H1 (cell line): ENCODE results near the gene UCKL1. TPM values are rescaled to one million over a fixed set of nuclear protein-coding genes. Genes with fewer than 3 reads are reported as not detected.

Experiments
- CTCF ChIA-PET: fragments of 300-600 bp; sonication (Branson Sonifier 250); formaldehyde crosslinking; loops from one replicate; lab custom pipeline; 2021; ENCODE audit not compliant: partially characterized antibody; lab: Charles Lee
- POLR2A ChIA-PET: fragments of 300-600 bp; sonication (Branson Sonifier 250); formaldehyde crosslinking; loops from one replicate; lab custom pipeline; 2021; ENCODE audit warnings: inconsistent platforms; ENCODE audit not compliant: partially characterized antibody; lab: Charles Lee
- DNase-seq, 2 experiments: peaks; one replicate each; pipeline versions ENCODE4 v3.0.0 to v3.0.0-alpha.2; 2010 to 2022; ENCODE audit warnings: low spot score in 2 of 2, low read depth in 1 of 2, mixed read lengths in 1 of 2
- FAIRE-seq: peaks from 2 replicates; lab custom pipeline; 2011; peaks lifted over from hg19 to GRCh38; lab: Jason Lieb, UNC
- H2AFZ ChIP-seq: 2 replicates; pipeline ENCODE4 v1.8.1; 2012; ENCODE audit warnings: low read length, inconsistent platforms
- H2AK5ac ChIP-seq: 2 replicates; pipeline ENCODE4 v1.6.1; 2013; ENCODE audit warnings: low read depth, low read length
- H2BK120ac ChIP-seq: replicated peaks from 2 replicates; pipeline ENCODE3; 2013; ENCODE audit warnings: low read depth, low read length, inconsistent platforms
- H2BK12ac ChIP-seq: 2 replicates; pipeline ENCODE4 v1.6.1; 2013; ENCODE audit warnings: low read depth, low read length
- H2BK15ac ChIP-seq: 2 replicates; pipeline ENCODE4 v1.6.1; 2013; ENCODE audit warnings: low read length
- H2BK20ac ChIP-seq: 2 replicates; pipeline ENCODE4 v1.6.1; 2013; ENCODE audit warnings: low read length
- H2BK5ac ChIP-seq: 2 replicates; pipeline ENCODE4 v1.6.1; 2013; ENCODE audit warnings: low read depth, low read length
- H3K14ac ChIP-seq: 2 replicates; pipeline ENCODE4 v1.6.1; 2013; ENCODE audit warnings: inconsistent platforms; ENCODE audit not compliant: insufficient read length
- H3K18ac ChIP-seq: 2 replicates; pipeline ENCODE4 v1.6.1; 2013; ENCODE audit warnings: low read length; ENCODE audit errors: extremely low read depth
- H3K23ac ChIP-seq: 2 replicates; pipeline ENCODE4 v1.6.1; 2013; ENCODE audit warnings: inconsistent platforms; ENCODE audit not compliant: insufficient read length
- H3K23me2 ChIP-seq: 2 replicates; pipeline ENCODE4 v1.6.1; 2013; ENCODE audit warnings: low read depth, low read length
- H3K27ac ChIP-seq: 2 replicates; pipeline ENCODE4 v1.6.1; 2011; ENCODE audit warnings: low read depth, low read length, inconsistent platforms
- H3K27me3 ChIP-seq, 4 experiments: replicated peaks in 1 of 4; 1 replicate in 1 of 4; 2 replicates in 3 of 4; pipeline versions ENCODE4 v1.6.1 to v1.8.1; 2011 to 2013; ENCODE audit warnings: low read length in 3 of 4, mild to moderate bottlenecking in 3 of 4, inconsistent platforms in 2 of 4, mixed read lengths in 2 of 4, moderate library complexity in 1 of 4; ENCODE audit not compliant: control insufficient read depth in 3 of 4, insufficient read depth in 3 of 4; ENCODE audit errors: extremely low read depth in 1 of 4
- H3K36me3 ChIP-seq, 4 experiments: 2 replicates each; pipeline versions ENCODE4 v1.6.1 to v1.8.1; 2011 to 2013; ENCODE audit warnings: mild to moderate bottlenecking in 4 of 4, low read length in 3 of 4, moderate library complexity in 2 of 4, control low read depth in 1 of 4, inconsistent platforms in 1 of 4; ENCODE audit not compliant: insufficient read depth in 4 of 4, control insufficient read depth in 2 of 4
- H3K4ac ChIP-seq: replicated peaks from 2 replicates; pipeline ENCODE3; 2013; ENCODE audit warnings: low read length, low read depth, mixed read lengths, inconsistent platforms; ENCODE audit not compliant: insufficient read length
- H3K4me1 ChIP-seq, 4 experiments: replicated peaks in 1 of 4; 1 replicate in 1 of 4; 2 replicates in 3 of 4; pipeline versions ENCODE4 v1.6.1 to v1.8.1; 2011 to 2013; ENCODE audit warnings: low read length in 3 of 4, inconsistent platforms in 2 of 4, mixed read lengths in 1 of 4; ENCODE audit not compliant: insufficient read depth in 4 of 4, control insufficient read depth in 3 of 4
- H3K4me2 ChIP-seq, 2 experiments: 2 replicates each; pipeline versions ENCODE4 v1.6.1 to v1.8.1; 2011 to 2013; ENCODE audit warnings: low read depth in 2 of 2, low read length in 2 of 2, control low read depth in 1 of 2, inconsistent platforms in 1 of 2, mild to moderate bottlenecking in 1 of 2; ENCODE audit not compliant: insufficient read depth in 1 of 2
- H3K4me3 ChIP-seq, 4 experiments: fragments of 200-600, 300-600 bp in 1 of 4; sonication (generic), shearing (Covaris generic), sonication (Bioruptor Twin) in 1 of 4; 2 replicates each; pipeline versions ENCODE4 v1.5.1 to v1.8.1; 2011 to 2016; ENCODE audit warnings: low read length in 4 of 4, low read depth in 3 of 4, control low read depth in 2 of 4, inconsistent platforms in 2 of 4, mild to moderate bottlenecking in 2 of 4, mixed read lengths in 1 of 4, moderate library complexity in 1 of 4; ENCODE audit not compliant: insufficient read depth in 2 of 4; ENCODE audit errors: extremely low read depth in 1 of 4
- H3K56ac ChIP-seq: replicated peaks from 2 replicates; pipeline ENCODE3; 2013; ENCODE audit warnings: low read depth, mild to moderate bottlenecking, mixed read lengths, low read length, inconsistent platforms; ENCODE audit not compliant: insufficient read length
- H3K79me1 ChIP-seq: 2 replicates; pipeline ENCODE4 v1.6.1; 2013; ENCODE audit warnings: low read depth, low read length, control low read depth
- H3K79me2 ChIP-seq, 2 experiments: 2 replicates each; pipeline versions ENCODE4 v1.6.1 to v1.8.1; 2012 to 2013; ENCODE audit warnings: low read length in 2 of 2, mild to moderate bottlenecking in 2 of 2, inconsistent platforms in 1 of 2; ENCODE audit not compliant: insufficient read depth in 2 of 2, control insufficient read depth in 1 of 2
- H3K9ac ChIP-seq, 4 experiments: replicated peaks in 1 of 4; 1 replicate in 1 of 4; 2 replicates in 3 of 4; pipeline versions ENCODE4 v1.6.1 to v1.8.1; 2011 to 2013; ENCODE audit warnings: low read depth in 3 of 4, low read length in 3 of 4, control low read depth in 2 of 4, mild to moderate bottlenecking in 2 of 4, moderate library complexity in 2 of 4, inconsistent platforms in 1 of 4; ENCODE audit errors: extremely low read depth in 1 of 4
- H3K9me3 ChIP-seq, 2 experiments: 2 replicates each; pipeline versions ENCODE4 v1.6.1 to v1.8.1; 2012 to 2013; ENCODE audit warnings: mild to moderate bottlenecking in 2 of 2, moderate library complexity in 2 of 2, control low read depth in 1 of 2, inconsistent platforms in 1 of 2, low read depth in 1 of 2, low read length in 1 of 2, mixed read lengths in 1 of 2; ENCODE audit not compliant: insufficient read depth in 2 of 2
- H4K20me1 ChIP-seq, 2 experiments: replicated peaks in 1 of 2; 2 replicates each; pipeline versions ENCODE3 to v1.8.1; 2011 to 2013; ENCODE audit warnings: inconsistent platforms in 2 of 2, low read length in 2 of 2, mild to moderate bottlenecking in 1 of 2; ENCODE audit not compliant: insufficient read depth in 2 of 2, control insufficient read depth in 1 of 2
- H4K5ac ChIP-seq: 2 replicates; pipeline ENCODE4 v1.6.1; 2013; ENCODE audit warnings: low read length, low read depth, mixed read lengths, inconsistent platforms; ENCODE audit not compliant: insufficient read length
- H4K8ac ChIP-seq: 2 replicates; pipeline ENCODE4 v1.8.0; 2013; ENCODE audit warnings: mild to moderate bottlenecking, moderate library complexity, low read length, inconsistent platforms; ENCODE audit not compliant: insufficient read depth; ENCODE audit errors: extremely low read depth
- H4K91ac ChIP-seq: replicated peaks from 2 replicates; pipeline ENCODE3; 2013; ENCODE audit warnings: low read length, mixed read lengths, inconsistent platforms; ENCODE audit not compliant: insufficient read length
- CHD2 ChIP-seq: IDR thresholded peaks from 2 replicates; pipeline ENCODE4 v1.6.1; 2012; ENCODE audit warnings: low read length, improper control_type of control experiment
- JUN ChIP-seq: IDR thresholded peaks from 2 replicates; pipeline ENCODE4 v1.6.1; 2011; ENCODE audit warnings: low read depth, mild to moderate bottlenecking, improper control_type of control experiment, low read length
- KDM5A ChIP-seq: fragments of 200-600 bp; IDR thresholded peaks from 2 replicates; pipeline ENCODE4 v1.7.1; 2012; ENCODE audit warnings: mild to moderate bottlenecking, low read length, inconsistent platforms, mixed read lengths
- POLR2A ChIP-seq, 2 experiments: IDR thresholded peaks; 1 replicate in 1 of 2; 2 replicates in 1 of 2; pipeline ENCODE4 v1.6.1; 2011; ENCODE audit warnings: low read depth in 2 of 2, low read length in 2 of 2, mild to moderate bottlenecking in 2 of 2; ENCODE audit errors: control extremely low read depth in 1 of 2
- RNF2 ChIP-seq: fragments of 200-900, 300-1000 bp; sonication (generic); IDR thresholded peaks from 2 replicates; pipeline ENCODE4 v1.7.1; 2016; ENCODE audit warnings: borderline replicate concordance, low read depth, mild to moderate bottlenecking, antibody characterized with exemption, low read length; ENCODE audit not compliant: poor library complexity, severe bottlenecking; ENCODE audit errors: missing control alignments
- SUZ12 ChIP-seq: fragments of 200-600 bp; sonication (generic); IDR thresholded peaks from 2 replicates; pipeline ENCODE4 v1.6.1; 2012; ENCODE audit warnings: mild to moderate bottlenecking, inconsistent platforms, low read length, moderate library complexity, mixed read lengths
- ZNF274 ChIP-seq: IDR thresholded peaks from 2 replicates; pipeline ENCODE4 v1.7.0; 2012; ENCODE audit warnings: low read length, borderline replicate concordance; ENCODE audit errors: extremely low read depth
- WGBS, 2 experiments: shearing (Covaris generic) in 1 of 2; methylation state at CpG; one replicate each; pipeline versions ENCODE4 v1.1.6 to v1.1.7; 2013 to 2015; ENCODE audit warnings: low lambda C conversion rate in 2 of 2, mixed read lengths in 2 of 2, inconsistent platforms in 1 of 2, low coverage in 1 of 2, missing lambda C conversion rate in 1 of 2; ENCODE audit not compliant: insufficient replicate concordance in 2 of 2, insufficient coverage in 1 of 2, insufficient read length in 1 of 2; ENCODE audit errors: extremely low coverage in 1 of 2, missing lambda C conversion rate in 1 of 2; 5-methylcytosine and 5-hydroxymethylcytosine counted together
- polyA plus RNA-seq, 7 experiments: library from polyadenylated mRNA; depleted of rRNA in 3 of 7; stranded (reverse) in 5 of 7; unstranded in 2 of 7; fragments of >200 nt in 5 of 7; fragments of 200-250 nt in 2 of 7; gene quantifications; 1 replicate in 5 of 7; 2 replicates in 1 of 7; 4 replicates in 1 of 7; pipeline versions ENCODE4 v1.2.1 to v1.2.3, GENCODE V29; 2011 to 2013; ENCODE audit warnings: missing spikeins in 2 of 7, mixed read lengths in 2 of 7
- total RNA-seq: library from RNA; stranded (reverse); fragmentation: NEBNext Ultra II Directional; extraction: Animal tissue kit (Norgen Biotek cat#: 25700); gene quantifications from 2 replicates; pipeline ENCODE4 v1.2.1, GENCODE V29; 2021

Gene UCKL1
- total and polyA plus RNA-seq, 2 of the 8 experiments (the other 6 are each of a cell fraction or from before 2014, with no cell fraction given) = 36.5 to 91.2 TPM

DNA sequence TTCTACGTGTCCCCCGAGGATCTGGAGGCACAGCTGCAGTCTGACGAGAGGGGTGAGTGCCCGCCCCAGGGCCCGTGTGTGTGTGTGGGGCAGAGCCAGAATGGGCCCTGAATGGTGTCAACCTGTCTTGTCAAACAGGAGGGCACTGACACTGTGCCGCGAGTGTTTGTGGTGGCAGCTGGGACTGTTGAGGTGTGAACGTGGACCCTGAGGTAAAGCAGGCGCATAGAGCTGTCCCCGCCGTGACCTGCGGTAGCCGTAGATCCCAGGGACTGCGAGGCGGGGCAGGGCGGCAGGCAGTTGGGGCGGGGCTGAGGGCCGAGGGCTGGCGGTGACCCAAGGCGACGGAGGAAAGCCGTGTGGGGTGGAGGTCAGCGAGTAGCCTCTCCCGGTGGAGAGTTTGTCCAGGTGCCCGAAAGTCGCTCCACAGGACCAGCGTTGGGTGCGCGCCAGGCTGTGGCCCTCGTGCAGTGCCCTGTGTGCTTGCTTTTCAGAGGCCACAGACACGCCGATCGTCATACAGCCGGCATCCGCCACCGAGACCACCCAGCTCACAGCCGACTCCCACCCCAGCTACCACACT, 25.2 kb downstream of the UCKL1 start:
- Histone ChIP-seq H4K91ac (no peak overlapping the region), H4K8ac (no peak overlapping the region), H2BK20ac (no peak overlapping the region), H3K9me3 (no peaks in the 10 kb centered on the region), H3K56ac (no peak overlapping the region), H3K27ac (no peak overlapping the region), H3K4me3 (no peak overlapping the region), H3K27me3 (no peaks in the 10 kb centered on the region), H2BK5ac (peak overlapping the region; percentile 16; the same call in 1 of the 2 replicates), H3K18ac (no peak overlapping the region)
- CTCF ChIA-PET = interaction anchor here (0.8 to 7.7 kb wide), 7 partner anchors 8 to 106 kb away, joined by 3 to 58 read pairs (median 4); no protein-coding TSS in a partner anchor
- no peak for FAIRE-seq
- no peak for TF ChIP-seq CHD2
- no peak for TF ChIP-seq KDM5A
- no peak for TF ChIP-seq ZNF274
- TF ChIP-seq JUN = no peak
- no peak for TF ChIP-seq SUZ12
- TF ChIP-seq POLR2A (IDR thresholded peaks at IDR 0.05; ENCODE audit: control extremely low read depth in 1 of 2, low read depth in 2 of 2, low read length in 2 of 2) = no peak
- TF ChIP-seq RNF2 = no peak
- TF ChIP-seq, all 59 proteins: peak for 0
- no peak overlapping the region for H3K4me2 ChIP-seq
- no peak overlapping the region for H2AFZ ChIP-seq
- no peak overlapping the region for H2BK12ac ChIP-seq
- H2BK120ac ChIP-seq = no peak overlapping the region
- no peak overlapping the region for H2BK15ac ChIP-seq
- no peak overlapping the region for H3K4ac ChIP-seq
- no peaks in the 10 kb centered on the region for H3K23me2 ChIP-seq
- POLR2A ChIA-PET = interaction anchor here (1.0 kb wide), 1 partner anchor 53 kb away, joined by 3 read pairs; no protein-coding TSS in a partner anchor
- H3K14ac ChIP-seq = no peak overlapping the region
- H4K20me1 ChIP-seq = peaks cover 6 to 16% of the 10 kb centered on the region in 2 experiments
- DNase-seq = no peak
- H2AK5ac ChIP-seq = no peak overlapping the region
- H4K5ac ChIP-seq = no peak overlapping the region
- H3K79me1 ChIP-seq = 0 out of 2 replicates have a peak, but pooled peaks cover 2% of the 10 kb centered on the region
- peaks cover 2 to 28% (median 18%) of the 10 kb centered on the region in 4 experiments; a peak in 6 of 8 replicates for H3K36me3 ChIP-seq
- no peaks in the 10 kb centered on the region for H3K4me1 ChIP-seq
- WGBS, 2 experiments = 92% methylated on average over 30 of the region's 37 CpGs; no CpG with 5 or more reads in 1 of the 2 experiments
- peaks cover 0 to 2% of the 10 kb centered on the region in 2 experiments; a peak in 1 of 4 replicates for H3K79me2 ChIP-seq
- no peak overlapping the region for H3K23ac ChIP-seq
- H3K9ac ChIP-seq = no peak overlapping the region
